HUES64 (cell line): ENCODE measurements around the gene RIMBP2.

Experiments
- H3K27ac ChIP-seq: 2 replicates; pipeline ENCODE4 v1.7.0; 2013; ENCODE audit warnings: low read depth, low read length, inconsistent platforms
- H3K27me3 ChIP-seq: 2 replicates; pipeline ENCODE4 v1.6.1; 2013; ENCODE audit warnings: mild to moderate bottlenecking, low read length; ENCODE audit not compliant: insufficient read depth
- H3K36me3 ChIP-seq: 2 replicates; pipeline ENCODE4 v1.6.1; 2013; ENCODE audit warnings: mild to moderate bottlenecking, low read length; ENCODE audit not compliant: insufficient read depth
- H3K4me1 ChIP-seq: 2 replicates; pipeline ENCODE4 v1.6.1; 2013; ENCODE audit warnings: mild to moderate bottlenecking, low read length, moderate library complexity; ENCODE audit not compliant: insufficient read depth
- H3K4me3 ChIP-seq: 2 replicates; pipeline ENCODE4 v1.5.1; 2013; ENCODE audit warnings: mild to moderate bottlenecking, low read length, moderate library complexity
- H3K9ac ChIP-seq: 2 replicates; pipeline ENCODE4 v1.6.1; 2013; ENCODE audit warnings: mild to moderate bottlenecking, low read depth, low read length
- H3K9me3 ChIP-seq: 2 replicates; pipeline ENCODE4 v1.6.1; 2013; ENCODE audit warnings: low read depth, low read length; ENCODE audit not compliant: insufficient read depth
- WGBS: fragments of 150-250, 120-280 bp; methylation state at CpG from one replicate; pipeline ENCODE4 v1.1.7; 2013; ENCODE audit warnings: missing lambda C conversion rate; 5-methylcytosine and 5-hydroxymethylcytosine counted together

The RIMBP2 gene

DNA sequence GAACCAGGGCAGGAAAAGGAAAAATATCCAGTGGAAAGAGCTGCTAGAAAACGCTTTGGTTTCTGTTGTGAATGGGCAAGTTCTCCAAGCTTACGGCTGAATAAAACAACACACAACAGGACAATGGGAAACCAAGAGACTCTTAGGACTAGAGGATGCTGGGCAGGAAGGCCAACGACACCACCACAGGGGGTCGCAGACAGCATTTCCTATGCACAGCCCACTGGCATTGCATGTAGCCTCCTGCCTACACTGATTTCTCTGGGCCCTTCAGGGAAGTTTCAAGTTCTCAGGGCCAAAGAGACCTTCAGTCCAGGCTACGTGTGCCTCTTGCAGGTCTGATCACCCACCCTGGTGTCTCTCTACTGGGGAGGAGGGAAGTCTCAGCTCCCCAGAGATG lies 108.0 kb downstream of the RIMBP2 start:
- 82% methylated on average over 5 of the region's 5 CpGs for WGBS
- Histone ChIP-seq H3K4me1 (no peaks in the 10 kb centered on the region), H3K27me3 (no peaks in the 10 kb centered on the region), H3K36me3 (no peaks in the 10 kb centered on the region), H3K4me3 (no peak overlapping the region), H3K9ac (no peak overlapping the region), H3K9me3 (no peaks in the 10 kb centered on the region), H3K27ac (no peak overlapping the region)

DNA sequence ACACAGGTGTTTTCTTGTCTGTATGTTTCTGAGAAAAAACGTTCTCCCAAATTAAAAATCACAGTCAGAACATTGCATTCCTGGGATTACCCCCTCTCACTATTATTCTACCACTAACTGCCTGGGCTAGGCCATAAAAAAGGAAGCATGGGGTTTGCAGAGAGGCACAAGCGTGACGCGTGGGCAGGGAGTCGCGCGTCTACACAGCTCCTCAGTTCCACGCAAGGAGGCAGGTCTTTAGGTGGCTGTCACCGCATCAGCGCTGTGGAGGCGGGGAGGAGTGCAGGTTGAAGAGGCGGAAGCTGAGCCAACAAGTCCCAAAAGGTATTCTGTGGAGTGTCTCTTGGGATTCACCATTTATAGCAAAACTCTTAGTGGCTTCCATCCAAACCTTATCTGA lies 109.9 kb downstream of the RIMBP2 start:
- no peaks in the 10 kb centered on the region for H3K9me3 ChIP-seq
- H3K4me1 ChIP-seq, result no peaks in the 10 kb centered on the region
- H3K4me3 ChIP-seq, result no peak overlapping the region
- 86% methylated on average over 12 of the region's 12 CpGs for WGBS
- no peak overlapping the region for H3K9ac ChIP-seq
- no peak overlapping the region for H3K27ac ChIP-seq
- no peaks in the 10 kb centered on the region for H3K27me3 ChIP-seq
- no peaks in the 10 kb centered on the region for H3K36me3 ChIP-seq

GRCh38 chr12:130603396-130603965 lies 112.6 kb downstream of the RIMBP2 start:
- WGBS, result 93% methylated on average over 8 of the region's 8 CpGs
- H3K27me3 ChIP-seq, result no peaks in the 10 kb centered on the region
- no peaks in the 10 kb centered on the region for H3K4me1 ChIP-seq
- no peak overlapping the region for H3K27ac ChIP-seq
- H3K36me3 ChIP-seq, result no peaks in the 10 kb centered on the region
- no peak overlapping the region for H3K9ac ChIP-seq
- no peak overlapping the region for H3K4me3 ChIP-seq
- no peaks in the 10 kb centered on the region for H3K9me3 ChIP-seq

- 97% methylated on average over 8 of the region's 8 CpGs for WGBS
- Histone ChIP-seq H3K27ac (no peak overlapping the region), H3K4me1 (no peaks in the 10 kb centered on the region), H3K4me3 (no peak overlapping the region), H3K36me3 (no peaks in the 10 kb centered on the region), H3K27me3 (no peaks in the 10 kb centered on the region), H3K9ac (no peak overlapping the region), H3K9me3 (peaks cover 10% of the 10 kb centered on the region)
Observed at GRCh38 chr12:130602251-130602650, 113.8 kb downstream of the RIMBP2 start.

- Histone ChIP-seq H3K27me3 (no peaks in the 10 kb centered on the region), H3K27ac (no peak overlapping the region), H3K9ac (no peak overlapping the region), H3K4me1 (no peaks in the 10 kb centered on the region), H3K4me3 (no peak overlapping the region), H3K36me3 (no peaks in the 10 kb centered on the region), H3K9me3 (peaks cover 10% of the 10 kb centered on the region)
- WGBS, result 100% methylated on average over 1 of the region's 1 CpG
Observed at GRCh38 chr12:130601327-130601726, 114.8 kb downstream of the RIMBP2 start.

DNA sequence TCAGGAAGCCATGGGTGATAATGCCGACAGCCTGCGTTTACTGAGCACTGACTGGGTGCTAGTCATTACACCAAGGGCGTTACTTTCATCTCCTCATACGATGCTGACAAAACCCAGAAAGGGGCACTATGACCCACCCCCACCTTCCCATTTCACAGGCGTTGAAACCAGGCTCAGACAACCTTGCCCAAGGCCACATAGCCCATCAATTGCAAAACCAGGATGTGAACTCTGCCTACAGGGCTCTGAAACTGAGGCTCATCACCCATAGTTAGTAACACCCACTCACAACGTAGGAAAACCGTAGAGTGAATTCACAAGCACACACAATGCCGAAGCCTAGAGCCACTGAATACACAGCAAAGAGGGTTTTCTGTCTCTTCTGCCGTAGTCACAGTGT lies 119.9 kb downstream of the RIMBP2 start:
- Histone ChIP-seq H3K4me1 (no peaks in the 10 kb centered on the region), H3K36me3 (no peaks in the 10 kb centered on the region), H3K27me3 (no peaks in the 10 kb centered on the region), H3K9ac (no peak overlapping the region), H3K27ac (no peak overlapping the region), H3K9me3 (peaks cover 10% of the 10 kb centered on the region), H3K4me3 (no peak overlapping the region)
- WGBS, result 95% methylated on average over 9 of the region's 9 CpGs

- Histone ChIP-seq H3K27me3 (no peaks in the 10 kb centered on the region), H3K4me3 (no peak overlapping the region), H3K9ac (no peak overlapping the region), H3K9me3 (peaks cover 10% of the 10 kb centered on the region), H3K4me1 (no peaks in the 10 kb centered on the region), H3K27ac (no peak overlapping the region), H3K36me3 (no peaks in the 10 kb centered on the region)
- WGBS, result 94% methylated on average over 9 of the region's 9 CpGs
Observed at GRCh38 chr12:130595566-130595965, 120.5 kb downstream of the RIMBP2 start.

- no peak overlapping the region for H3K4me3 ChIP-seq
- H3K9me3 ChIP-seq, result peaks cover 7% of the 10 kb centered on the region
- H3K9ac ChIP-seq, result no peak overlapping the region
- H3K27me3 ChIP-seq, result no peaks in the 10 kb centered on the region
- no peaks in the 10 kb centered on the region for H3K36me3 ChIP-seq
- WGBS, result 79% methylated on average over 11 of the region's 11 CpGs
- H3K27ac ChIP-seq, result no peak overlapping the region
- H3K4me1 ChIP-seq, result no peaks in the 10 kb centered on the region; the same call in 1 of the 2 replicates
Observed at GRCh38 chr12:130593056-130593455, 123.0 kb downstream of the RIMBP2 start.

DNA sequence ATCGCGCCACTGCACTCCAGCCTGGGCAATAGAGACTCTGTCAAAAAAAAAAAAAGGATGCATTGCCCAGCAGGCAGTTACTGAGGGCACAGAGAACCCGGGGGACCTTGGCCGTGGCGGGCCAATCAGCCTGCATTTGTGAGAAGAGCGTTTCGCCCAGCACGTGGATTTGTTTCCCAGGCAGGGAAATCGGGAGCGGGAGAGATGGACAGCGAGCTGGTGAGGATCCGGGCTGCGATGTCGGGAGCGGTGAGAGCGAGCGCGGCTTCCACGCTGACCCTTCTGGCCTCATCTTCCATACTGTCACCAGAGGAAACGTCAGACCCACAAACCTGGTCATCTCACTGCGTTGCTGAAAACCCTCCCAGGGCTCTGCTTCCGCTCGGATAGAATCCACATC lies 123.5 kb downstream of the RIMBP2 start:
- H3K27ac ChIP-seq, result no peak overlapping the region
- H3K9ac ChIP-seq, result no peak overlapping the region
- no peaks in the 10 kb centered on the region for H3K36me3 ChIP-seq
- no peaks in the 10 kb centered on the region; the same call in 1 of the 2 replicates for H3K4me1 ChIP-seq
- WGBS, result 94% methylated on average over 23 of the region's 23 CpGs
- H3K9me3 ChIP-seq, result peaks cover 3% of the 10 kb centered on the region
- H3K4me3 ChIP-seq, result no peak overlapping the region
- no peaks in the 10 kb centered on the region for H3K27me3 ChIP-seq

DNA sequence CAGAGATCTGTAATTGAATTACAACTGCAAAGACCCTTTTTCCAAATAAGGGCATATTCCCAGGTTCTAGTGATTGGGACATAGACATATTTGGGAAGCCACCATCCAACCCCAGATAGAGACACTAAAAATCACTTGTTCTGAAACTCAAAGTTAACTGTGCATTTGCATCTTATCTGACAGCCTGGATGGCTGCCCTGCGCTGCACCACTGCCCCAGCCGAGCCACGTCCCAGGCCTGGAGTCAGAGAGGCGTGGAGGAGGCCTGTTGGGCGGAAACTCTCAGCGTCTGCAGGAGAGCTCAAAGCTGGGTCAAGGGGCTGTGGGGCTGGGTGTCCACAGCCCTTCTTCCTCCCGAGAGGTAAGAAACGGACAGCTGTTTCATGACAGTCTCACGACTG lies 124.4 kb downstream of the RIMBP2 start:
- H3K9me3 ChIP-seq, result no peaks in the 10 kb centered on the region
- no peak overlapping the region for H3K4me3 ChIP-seq
- WGBS, result 91% methylated on average over 9 of the region's 9 CpGs
- H3K36me3 ChIP-seq, result no peaks in the 10 kb centered on the region
- H3K27ac ChIP-seq, result no peak overlapping the region
- no peak overlapping the region for H3K9ac ChIP-seq
- no peaks in the 10 kb centered on the region; the same call in 1 of the 2 replicates for H3K4me1 ChIP-seq
- H3K27me3 ChIP-seq, result no peaks in the 10 kb centered on the region

GRCh38 chr12:130590685-130591084 lies 125.4 kb downstream of the RIMBP2 start:
- H3K9me3 ChIP-seq, result no peaks in the 10 kb centered on the region
- H3K4me1 ChIP-seq, result no peaks in the 10 kb centered on the region; the same call in 1 of the 2 replicates
- H3K27me3 ChIP-seq, result no peaks in the 10 kb centered on the region
- H3K36me3 ChIP-seq, result no peaks in the 10 kb centered on the region
- no peak overlapping the region for H3K4me3 ChIP-seq
- no peak overlapping the region for H3K27ac ChIP-seq
- no peak overlapping the region for H3K9ac ChIP-seq
- 97% methylated on average over 12 of the region's 12 CpGs for WGBS
